Suprapubic skin (tissue), 4 donors: ENCODE measurements around the gene RGCC.

Experiments
- CTCF ChIP-seq, 2 donors: fragments of 200-600 bp in 1 of 2; fragments of 450-650 bp in 1 of 2; sonication (generic) in 1 of 2; IDR thresholded peaks; one replicate each; pipeline ENCODE4 v1.5.1; 2016 to 2019; ENCODE audit warnings: antibody characterized with exemption in 2 of 2, mild to moderate bottlenecking in 1 of 2, moderate library complexity in 1 of 2
- EP300 ChIP-seq: sonication (generic); formaldehyde crosslinking; IDR thresholded peaks from one replicate; pipeline ENCODE4 v1.6.1; 2017; ENCODE audit warnings: antibody characterized with exemption
- POLR2A ChIP-seq, 2 donors: fragments of 450-650 bp; IDR thresholded peaks; one replicate each; pipeline ENCODE4 v1.6.1; 2017; ENCODE audit warnings: antibody characterized with exemption in 2 of 2, mild to moderate bottlenecking in 2 of 2, moderate library complexity in 2 of 2
- POLR2AphosphoS5 ChIP-seq, 3 donors: sonication (generic); formaldehyde crosslinking; IDR thresholded peaks; one replicate each; pipeline ENCODE4 v1.6.1; 2017; ENCODE audit warnings: antibody characterized with exemption in 3 of 3

GRCh38 chr13:41499452-41499851 lies 42.1 kb downstream of the RGCC start:
- TF ChIP-seq CTCF (IDR thresholded peaks at IDR 0.05) (no peak), POLR2A (IDR thresholded peaks at IDR 0.05) (no peak), POLR2AphosphoS5 (IDR thresholded peaks at IDR 0.05) (no peak), EP300 (no peak)
